Measurements from ENCODE around the gene ICAM2.
"Not testable (repeated sequence)": the region's sequence is repeated elsewhere in the genome, so short reads cannot be mapped to it uniquely, and the experiment has no call there.

Gene ICAM2

DNA sequence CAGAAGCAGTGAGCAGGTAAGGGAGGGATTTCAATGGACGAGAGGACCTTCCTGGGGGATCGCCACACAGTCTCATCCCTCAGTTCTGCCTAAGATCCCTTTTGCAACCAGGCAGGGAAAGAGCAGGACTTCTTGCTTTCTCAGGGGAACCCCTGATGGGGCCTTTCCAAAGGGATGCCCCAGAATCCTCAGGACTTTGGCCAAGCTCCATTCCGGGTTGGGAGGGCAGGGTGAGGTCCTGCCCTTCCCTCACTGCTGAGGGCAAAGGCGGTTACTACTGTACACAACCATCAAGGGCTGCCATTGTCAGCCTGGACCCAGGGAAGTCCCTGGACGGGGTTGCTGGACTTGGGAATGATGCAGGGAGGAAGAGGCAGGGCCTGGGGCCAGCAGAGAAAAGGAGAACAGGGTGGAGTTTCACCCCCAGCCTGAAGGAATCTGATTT lies 12.6 kb downstream of the ICAM2 start:
- DNase-seq, result no peak

- DNase-seq, result not testable (repeated sequence)
Measured at GRCh38 chr17:64007089-64007837, 13.2 kb downstream of the ICAM2 start.

DNA sequence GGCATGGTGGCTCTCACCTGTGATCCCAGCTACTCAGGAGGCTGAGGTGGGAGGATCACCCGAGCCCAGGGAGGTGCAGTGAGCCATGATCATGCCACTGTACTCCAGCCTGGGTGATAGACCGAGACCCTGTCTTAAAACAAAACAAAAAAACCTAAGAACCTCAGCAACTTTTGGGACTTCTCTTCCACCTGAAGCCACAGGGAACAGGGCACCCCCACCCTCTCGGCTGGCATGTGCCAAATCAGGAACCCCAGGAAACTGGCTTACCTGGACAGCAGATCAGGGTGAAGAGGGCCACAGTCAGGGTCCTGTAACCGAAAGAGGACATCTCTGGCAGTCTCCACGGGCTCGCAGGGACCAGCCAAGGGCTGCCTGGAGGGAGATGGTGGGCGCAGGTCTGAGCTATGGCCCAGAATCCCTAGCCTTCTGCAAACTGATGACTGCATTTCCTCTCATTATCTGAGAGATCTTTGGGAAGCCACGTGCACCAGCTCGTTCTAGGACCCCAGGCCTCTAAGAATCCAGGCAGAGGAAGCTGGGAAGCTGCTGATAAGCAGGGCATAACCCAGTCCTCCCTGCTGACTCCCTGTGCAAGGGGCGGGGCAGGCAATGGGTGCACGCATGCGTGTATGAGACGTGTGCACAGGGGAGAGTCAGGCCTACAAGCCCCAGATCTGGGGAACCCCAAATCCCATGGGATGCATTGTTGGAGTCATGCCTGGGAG lies 13.9 kb downstream of the ICAM2 start:
- no peak for DNase-seq

DNA sequence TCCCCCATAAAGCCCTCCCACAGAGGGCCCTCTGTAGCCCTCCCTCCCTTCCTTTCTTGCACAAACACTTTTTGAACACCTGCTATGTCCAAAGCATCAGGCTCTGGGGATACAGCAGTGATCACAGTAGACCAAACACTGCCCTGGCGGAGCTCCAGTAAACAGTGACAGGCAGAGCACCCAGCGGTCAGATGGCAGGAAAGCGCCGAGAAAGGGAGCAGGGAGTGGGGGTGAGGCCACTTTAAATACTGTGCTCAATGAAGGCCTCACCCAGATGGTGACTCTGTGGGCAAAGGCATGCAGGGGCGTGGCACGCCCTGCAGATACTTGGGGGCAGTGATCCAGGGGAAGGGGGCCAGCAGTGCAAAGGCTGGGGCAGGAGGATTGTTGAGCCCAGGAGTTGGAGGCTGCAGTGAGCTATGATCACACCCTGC lies 14.7 kb downstream of the ICAM2 start:
- DNase-seq, result no peak

DNA sequence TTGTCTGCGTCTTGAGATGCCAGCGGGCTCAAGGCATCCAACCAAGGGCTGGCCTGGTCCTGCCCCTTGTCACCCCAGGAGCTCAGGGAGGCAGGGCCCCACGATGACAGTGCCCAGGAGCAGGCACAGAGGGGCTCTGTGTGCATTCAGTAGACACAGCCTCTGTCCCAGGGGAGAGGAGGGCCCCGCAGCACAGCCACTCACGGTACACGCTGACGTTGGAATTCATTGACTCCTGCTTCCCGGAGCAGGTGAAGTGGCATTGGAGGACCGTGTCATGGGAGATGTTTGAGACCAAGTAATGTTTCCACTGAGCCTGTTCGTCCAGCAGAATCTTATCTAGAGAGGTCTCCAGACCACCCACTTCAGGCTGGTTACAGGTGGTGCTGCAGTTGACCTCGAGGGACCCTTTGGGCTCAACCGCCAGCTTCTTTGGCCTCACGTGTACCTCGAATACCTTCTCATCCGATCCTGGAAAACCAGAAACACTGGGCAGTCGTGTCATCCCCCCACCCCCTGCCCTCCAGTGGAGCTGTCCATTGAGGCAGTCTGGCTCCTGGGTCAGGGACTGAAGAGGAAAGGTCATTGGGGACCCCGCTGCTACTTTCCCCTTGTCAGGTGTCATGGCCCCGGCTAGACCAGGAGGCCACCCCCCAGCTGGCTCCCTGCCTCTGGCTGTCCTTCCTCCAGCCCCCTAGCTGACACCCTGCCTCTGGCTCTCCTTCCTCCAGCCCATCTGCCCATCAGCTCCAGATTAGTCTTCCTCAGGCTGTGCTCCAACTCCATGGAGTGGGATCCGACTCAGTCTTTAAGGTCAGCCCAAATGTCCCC lies 15.3 kb downstream of the ICAM2 start:
- DNase-seq, result no peak

DNA sequence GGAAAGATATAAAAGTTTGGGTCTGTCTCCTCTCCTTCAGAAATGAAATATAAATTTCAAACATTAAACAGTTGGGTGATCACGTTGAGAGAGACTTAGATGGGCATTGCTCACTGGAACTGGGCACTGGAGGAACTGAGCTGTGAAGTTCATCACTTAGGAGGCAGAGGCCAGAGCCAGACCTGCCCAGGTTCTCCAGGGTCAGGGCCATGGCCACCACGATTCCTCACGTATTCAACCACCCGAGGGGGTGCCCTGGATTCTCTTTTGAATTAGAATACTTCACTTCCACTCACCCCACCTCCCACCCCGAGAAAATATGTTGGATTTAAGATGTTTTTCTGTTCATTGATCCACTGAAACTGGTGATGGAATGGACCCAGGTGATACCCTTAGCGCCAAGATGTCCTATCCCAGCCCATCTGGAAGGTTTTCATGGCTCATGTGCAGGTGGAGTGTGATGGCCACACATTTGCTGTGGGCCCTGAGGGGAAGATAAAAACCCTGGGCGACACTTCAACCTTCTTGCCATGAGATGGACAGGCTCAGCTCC lies 16.1 kb downstream of the ICAM2 start:
- no peak for DNase-seq

DNA sequence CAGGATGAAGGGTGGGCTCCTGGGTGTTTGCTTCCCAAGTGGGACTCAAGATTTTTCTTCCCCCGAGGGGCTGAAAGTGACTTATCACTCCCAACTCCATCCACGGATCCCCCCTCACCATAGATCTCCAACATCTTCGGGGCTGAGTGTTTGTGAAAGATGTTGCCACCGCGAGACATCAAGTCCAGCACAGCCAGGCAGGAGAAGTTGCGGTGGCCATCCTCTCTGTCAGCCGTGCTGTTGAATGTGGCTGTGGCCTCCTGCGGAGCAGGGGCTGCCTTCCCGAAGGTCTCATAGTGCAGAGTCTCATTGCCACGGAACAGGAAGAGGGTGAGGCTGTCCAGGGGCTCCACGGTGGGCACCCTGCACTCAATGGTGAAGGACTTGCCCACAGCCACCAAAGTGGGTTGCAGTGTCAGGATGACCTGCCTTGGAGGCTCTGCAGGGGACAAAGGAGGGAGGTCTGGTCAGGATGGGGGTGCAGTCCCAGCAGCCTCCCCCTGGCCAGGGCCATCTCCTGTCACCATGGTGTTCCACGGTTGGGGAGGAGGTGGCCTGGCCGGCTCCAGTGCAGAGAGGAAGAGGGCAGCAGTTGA lies 16.8 kb downstream of the ICAM2 start:
- no peak for DNase-seq

- no peak for DNase-seq
Measured at GRCh38 chr17:64002658-64003525, 17.5 kb downstream of the ICAM2 start.

DNA sequence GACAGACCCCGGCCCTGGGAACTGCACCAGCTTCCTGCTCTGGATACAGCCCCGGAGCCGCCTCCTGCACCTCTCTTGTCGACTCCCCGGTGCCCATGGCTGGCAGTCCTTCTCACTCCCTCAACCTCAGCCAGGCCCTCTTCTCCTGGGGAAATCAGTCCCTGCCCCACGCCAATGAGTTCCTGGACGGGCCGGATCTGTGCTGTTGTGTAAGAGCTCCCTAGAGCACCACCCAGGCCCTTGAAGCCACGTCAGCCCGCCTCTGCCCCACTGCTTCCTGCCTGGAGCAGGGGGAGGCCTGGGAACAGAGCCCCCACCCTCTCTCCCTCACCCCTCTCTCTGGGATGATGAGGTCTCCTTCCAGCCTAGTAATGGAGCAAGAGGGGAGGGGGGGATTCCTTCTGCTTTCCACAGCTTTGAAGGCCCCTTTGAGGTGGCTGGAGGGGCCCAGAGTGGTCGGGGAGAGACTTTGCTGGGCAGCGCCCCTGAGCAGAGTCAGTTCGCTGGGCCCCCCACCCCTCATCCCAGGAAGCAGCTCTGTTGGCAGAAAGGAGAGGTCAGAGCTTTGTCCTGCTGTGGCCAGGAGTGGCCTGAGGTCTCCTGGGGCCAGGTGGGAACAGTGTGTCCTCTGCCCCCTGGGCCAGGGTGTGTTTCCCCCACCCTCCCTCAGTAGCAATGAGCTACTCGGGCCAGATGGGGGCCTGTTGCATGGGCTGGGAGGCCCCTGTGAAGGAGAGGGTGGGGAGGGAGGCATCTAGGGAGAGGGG lies 18.5 kb downstream of the ICAM2 start:
- DNase-seq, result no peak

DNA sequence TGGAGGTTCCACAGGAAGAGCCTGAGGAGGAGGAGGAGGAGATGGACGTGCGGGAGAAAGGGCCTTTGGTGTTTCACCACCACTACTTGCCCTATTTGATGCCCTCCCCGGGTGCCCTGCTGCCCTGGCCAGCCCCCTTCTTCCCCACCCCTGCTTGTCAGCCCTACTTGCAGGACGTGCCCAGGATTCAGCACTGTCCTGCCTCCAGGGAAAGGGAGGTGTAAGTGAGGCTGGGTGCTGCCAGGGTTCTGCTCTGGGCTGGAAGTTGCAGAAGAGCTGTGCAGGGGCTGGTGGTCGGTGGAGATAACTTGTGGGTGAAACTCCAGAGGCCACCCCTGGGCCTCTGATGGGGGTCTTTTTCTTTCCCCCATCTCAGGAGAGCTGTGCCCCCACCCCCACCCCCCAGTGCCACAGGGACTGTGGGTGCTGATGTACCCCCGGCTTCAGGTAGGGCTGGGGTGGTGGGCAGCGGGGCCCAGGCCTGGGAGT lies 19.3 kb downstream of the ICAM2 start:
- DNase-seq, result no peak

GRCh38 chr17:63999680-64000531 lies 20.5 kb downstream of the ICAM2 start:
- no peak for DNase-seq

DNA sequence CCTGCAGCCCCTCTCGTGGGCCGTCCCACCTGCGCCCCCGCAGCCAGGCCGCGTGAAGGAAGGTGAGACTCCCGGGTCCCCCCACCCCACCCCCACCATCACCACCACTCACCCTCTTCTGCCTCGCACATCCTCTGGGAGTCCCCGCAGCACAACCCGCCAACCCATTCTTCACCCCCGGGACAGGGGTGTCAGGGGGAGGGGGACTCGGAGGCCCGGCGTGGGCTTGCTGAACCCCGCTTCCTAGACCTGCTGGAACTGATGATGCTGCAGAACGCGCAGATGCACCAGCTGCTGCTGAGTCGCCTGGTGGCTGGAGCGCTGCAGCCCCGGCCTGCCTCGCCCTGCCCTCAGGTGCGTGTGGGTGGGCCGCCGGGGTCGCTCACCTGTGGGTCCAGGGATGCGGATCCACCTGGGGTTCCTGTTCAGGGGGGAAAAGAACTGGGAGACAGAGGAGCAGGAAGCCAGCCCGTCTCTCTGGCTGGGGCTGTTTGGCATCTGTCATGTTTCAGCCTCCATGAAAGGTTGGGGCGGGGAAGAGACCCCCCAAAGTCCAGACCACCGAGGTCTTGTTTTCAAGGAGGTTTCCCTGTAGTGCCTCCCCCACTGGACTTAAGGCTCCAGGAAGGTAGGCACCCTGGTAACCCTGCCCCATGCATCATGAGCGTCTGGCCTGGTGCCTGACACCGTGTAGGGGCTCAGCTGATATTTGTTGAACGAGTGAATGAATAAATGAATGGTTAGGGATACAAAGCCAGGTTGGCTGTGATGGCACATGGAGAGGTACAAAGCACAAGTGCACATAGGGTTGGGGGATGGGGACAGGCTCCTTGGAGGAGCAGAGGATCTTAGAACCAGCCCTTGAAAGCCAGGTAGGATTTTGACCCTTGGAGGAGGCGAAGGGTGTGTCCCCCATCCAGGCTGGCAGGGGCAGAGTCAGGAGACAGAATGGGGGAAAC lies 21.4 kb downstream of the ICAM2 start:
- DNase-seq, result no peak

GRCh38 chr17:63998050-63998720 lies 22.2 kb downstream of the ICAM2 start, which contains the start of gene PRR29:
Gene PRR29 (plus strand): TSS chr17:63998351. CDS start chr17:63998365, 14 bp downstream.
- peak; percentile 73 for DNase-seq

- no peak for DNase-seq
Measured at GRCh38 chr17:63997341-63998048, 22.9 kb downstream of the ICAM2 start.

DNA sequence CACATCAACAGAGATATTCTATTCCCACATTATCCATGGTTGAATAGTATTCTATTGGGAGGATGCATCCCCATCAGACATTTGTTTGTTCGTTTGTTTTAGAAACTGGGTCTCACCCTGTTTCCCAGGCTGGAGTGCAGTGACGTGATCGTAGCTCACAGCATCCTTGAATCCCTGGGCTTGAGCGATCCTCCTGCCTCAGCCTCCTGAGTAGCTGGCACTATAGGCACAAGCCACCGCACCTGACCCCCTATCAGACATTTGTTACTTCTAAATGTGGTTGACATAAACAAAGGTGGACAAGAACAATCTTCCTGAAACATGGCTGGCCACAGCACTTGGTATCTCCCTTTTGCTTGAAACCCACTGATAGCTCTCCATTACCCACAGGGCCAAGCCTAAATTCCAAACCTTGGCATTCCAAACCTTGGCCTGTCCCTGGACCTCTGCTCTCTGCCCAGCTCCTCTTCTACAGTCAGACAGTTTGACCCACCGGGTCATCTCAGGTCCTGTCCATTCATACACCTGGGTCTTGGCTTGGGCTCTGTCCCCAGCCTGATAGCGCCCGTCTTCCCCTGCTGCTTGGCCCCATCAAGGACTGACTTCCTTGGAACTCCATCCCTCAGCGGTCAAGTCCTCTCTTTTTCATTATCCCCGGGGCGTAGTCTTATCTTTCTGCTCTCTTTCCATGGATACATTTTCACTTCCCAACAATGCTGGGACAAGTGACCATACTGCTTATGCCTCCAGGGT lies 23.8 kb downstream of the ICAM2 start:
- no peak for DNase-seq

DNA sequence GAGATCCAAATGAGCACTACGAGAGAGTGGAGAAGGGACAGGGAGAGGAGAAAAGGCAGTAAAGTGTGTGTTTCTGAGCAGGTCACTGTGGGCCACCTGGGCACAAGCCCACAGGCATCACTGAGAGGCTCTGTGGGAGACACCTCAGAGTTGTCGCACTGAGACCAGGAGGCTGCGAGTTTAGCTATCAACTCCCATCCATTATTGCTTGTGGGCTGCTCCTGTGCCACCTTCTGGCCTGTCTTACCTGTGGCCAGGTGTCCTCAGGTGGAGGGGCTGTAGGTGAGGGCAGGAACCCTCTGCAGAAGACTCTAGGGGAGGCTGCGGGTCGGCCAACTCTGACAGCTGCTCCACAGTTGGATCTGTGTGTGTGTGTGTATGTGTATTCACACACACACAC lies 24.8 kb downstream of the ICAM2 start:
- no peak for DNase-seq
